ENCODE results near the gene CBLB. TPM values are rescaled to one million over a fixed set of nuclear protein-coding genes. Genes with fewer than 3 reads are reported as not detected.

CBLB gene
- total and polyA plus RNA-seq, 7 donors = 4.2 to 18.2 (median 12.1) TPM

- Histone ChIP-seq H3K9me3 (no peaks in the 10 kb centered on the region), H3K4me1 (peaks cover 5% of the 10 kb centered on the region), H3K27me3 (ENCODE audit: insufficient read depth in 3 of 3, low read length in 2 of 3) (no peaks in the 10 kb centered on the region), H3K27ac (no peak overlapping the region), H3K4me3 (no peak overlapping the region), H3K36me3 (ENCODE audit: insufficient read depth in 1 of 2, low read depth in 1 of 2) (peaks cover 0 to 17% of the 10 kb centered on the region in 2 donors)
- DNase-seq (no peak), ATAC-seq (no peak)
- no peak for TF ChIP-seq CTCF (IDR thresholded peaks at IDR 0.05)
- WGBS, 3 donors = 96 to 99% (median 97%) methylated on average over 3 of the region's 3 CpGs
- intact Hi-C loops (cut with DNase I) = no loop called here
These were observed 20.0 kb downstream of the CBLB start for GRCh38 chr3:105848821-105849220.

- 89 to 93% (median 92%) methylated on average over 2 of the region's 2 CpGs for WGBS, 3 donors
- no peak overlapping the region for H3K4me3 ChIP-seq
- no peaks in the 10 kb centered on the region for H3K9me3 ChIP-seq
- peaks cover 6% of the 10 kb centered on the region for H3K4me1 ChIP-seq
- H3K27me3 ChIP-seq (ENCODE audit: insufficient read depth in 3 of 3, low read length in 2 of 3) = no peaks in the 10 kb centered on the region
- DNase-seq (no peak), ATAC-seq (no peak)
- no peak for TF ChIP-seq CTCF (IDR thresholded peaks at IDR 0.05)
- no peak overlapping the region for H3K27ac ChIP-seq
- H3K36me3 ChIP-seq (ENCODE audit: insufficient read depth in 1 of 2, low read depth in 1 of 2) = peaks cover 0 to 13% of the 10 kb centered on the region in 2 donors
- intact Hi-C loops (cut with DNase I) = no loop called here
These were observed 20.9 kb downstream of the CBLB start for GRCh38 chr3:105847865-105848264.

GRCh38 chr3:105847452-105847851, 21.4 kb downstream of the CBLB start:
- DNase-seq (no peak), ATAC-seq (no peak)
- Histone ChIP-seq H3K36me3 (ENCODE audit: insufficient read depth in 1 of 2, low read depth in 1 of 2) (peaks cover 0 to 9% of the 10 kb centered on the region in 2 donors), H3K27ac (no peak overlapping the region), H3K4me3 (no peak overlapping the region), H3K9me3 (no peaks in the 10 kb centered on the region), H3K4me1 (peaks cover 6% of the 10 kb centered on the region), H3K27me3 (ENCODE audit: insufficient read depth in 3 of 3, low read length in 2 of 3) (no peaks in the 10 kb centered on the region)
- TF ChIP-seq CTCF (IDR thresholded peaks at IDR 0.05) = no peak
- WGBS, 3 donors = 64 to 86% (median 65%) methylated on average over 1 of the region's 1 CpG
- intact Hi-C loops (cut with DNase I) = no loop called here

- ATAC-seq = no peak
- no peak for DNase-seq
- H3K4me1 ChIP-seq = peaks cover 6% of the 10 kb centered on the region
- no peak overlapping the region for H3K27ac ChIP-seq
- TF ChIP-seq CTCF (IDR thresholded peaks at IDR 0.05) = no peak
- no peaks in the 10 kb centered on the region for H3K27me3 ChIP-seq (ENCODE audit: insufficient read depth in 3 of 3, low read length in 2 of 3)
- WGBS, 3 donors = 42 to 55% (median 46%) methylated on average over 1 of the region's 1 CpG
- H3K9me3 ChIP-seq = no peaks in the 10 kb centered on the region
- intact Hi-C loops (cut with DNase I) = no loop called here
- no peak overlapping the region for H3K4me3 ChIP-seq
- peaks cover 0 to 3% of the 10 kb centered on the region in 2 donors for H3K36me3 ChIP-seq (ENCODE audit: insufficient read depth in 1 of 2, low read depth in 1 of 2)
These were observed 22.0 kb downstream of the CBLB start for GRCh38 chr3:105846809-105847208.

GRCh38 chr3:105845488-105845887, 23.3 kb downstream of the CBLB start:
- Histone ChIP-seq H3K36me3 (ENCODE audit: insufficient read depth in 1 of 2, low read depth in 1 of 2) (no peaks in the 10 kb centered on the region), H3K9me3 (no peaks in the 10 kb centered on the region), H3K4me3 (no peak overlapping the region), H3K4me1 (peaks cover 6% of the 10 kb centered on the region), H3K27ac (no peak overlapping the region), H3K27me3 (ENCODE audit: insufficient read depth in 3 of 3, low read length in 2 of 3) (no peaks in the 10 kb centered on the region)
- no peak for TF ChIP-seq CTCF (IDR thresholded peaks at IDR 0.05)
- no peak for ATAC-seq
- 45 to 58% (median 58%) methylated on average over 1 of the region's 1 CpG for WGBS, 3 donors
- DNase-seq = no peak
- intact Hi-C loops (cut with DNase I) = no loop called here

Measured in psoas muscle (tissue), 8 donors.